HG03520 (cell line): ENCODE results near the gene DHRS1.

Experiments
- ATAC-seq: cut with Tn5 transposase; IDR thresholded peaks from one replicate; pipeline ENCODE4 v1.9.1; 2021; ENCODE audit warnings: mild to moderate bottlenecking, moderate library complexity; ENCODE audit not compliant: unreplicated experiment

Gene DHRS1

GRCh38 chr14:24299255-24300191 lies at the start of gene DHRS1, which contains the start of gene NOP9:
Gene DHRS1, minus strand, starts transcription at chr14:24299780. Its CDS starts 674 bp downstream, at chr14:24299106.
Gene NOP9, plus strand, starts transcription at chr14:24299850. Its CDS starts 105 bp downstream, at chr14:24299955.
- peak; percentile 68 for ATAC-seq

DNA sequence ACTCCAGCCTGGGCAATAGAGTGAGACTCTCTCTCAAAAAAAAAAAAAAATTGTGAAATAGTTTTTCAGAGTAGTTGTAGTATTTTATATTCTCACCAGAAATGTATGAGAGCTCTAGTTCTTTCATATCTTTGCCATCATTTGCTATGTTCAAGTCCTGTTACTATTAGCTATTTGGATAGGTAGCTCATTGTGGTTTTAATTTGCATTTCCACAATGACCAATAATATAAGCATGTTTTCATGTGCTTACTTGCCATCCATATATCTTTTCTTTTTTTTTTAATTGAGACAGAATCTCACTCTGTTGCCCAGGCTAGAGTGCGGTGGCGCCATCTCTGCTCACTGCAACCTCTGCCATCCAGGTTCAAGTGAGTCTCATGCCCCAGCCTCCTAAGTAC lies 48.6 kb upstream of the DHRS1 start:
- no peak for ATAC-seq

DNA sequence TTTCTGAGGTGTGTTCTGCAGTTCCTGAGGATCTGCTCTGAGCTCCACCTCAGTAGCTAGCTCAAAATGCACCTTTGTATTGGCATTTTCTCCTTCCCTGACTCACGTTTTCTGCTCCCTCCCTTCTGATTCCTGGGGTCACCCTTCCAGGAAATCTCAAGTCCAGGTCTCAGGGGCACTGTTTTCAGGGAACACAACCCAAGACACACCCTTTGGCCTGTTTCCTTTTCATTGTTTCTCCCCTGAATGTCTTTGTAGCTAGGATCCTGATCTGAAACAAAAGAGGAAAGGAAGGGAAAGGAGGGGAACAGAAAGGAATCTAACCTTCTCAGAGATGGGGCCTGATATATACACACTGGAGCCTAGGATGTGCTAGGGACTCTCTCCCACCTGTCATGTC lies 47.6 kb upstream of the DHRS1 start:
- ATAC-seq = no peak

GRCh38 chr14:24343795-24344660 lies 44.4 kb upstream of the DHRS1 start:
- ATAC-seq = no peak

- no peak for ATAC-seq
These were observed 43.3 kb upstream of the DHRS1 start for GRCh38 chr14:24342889-24343288.

DNA sequence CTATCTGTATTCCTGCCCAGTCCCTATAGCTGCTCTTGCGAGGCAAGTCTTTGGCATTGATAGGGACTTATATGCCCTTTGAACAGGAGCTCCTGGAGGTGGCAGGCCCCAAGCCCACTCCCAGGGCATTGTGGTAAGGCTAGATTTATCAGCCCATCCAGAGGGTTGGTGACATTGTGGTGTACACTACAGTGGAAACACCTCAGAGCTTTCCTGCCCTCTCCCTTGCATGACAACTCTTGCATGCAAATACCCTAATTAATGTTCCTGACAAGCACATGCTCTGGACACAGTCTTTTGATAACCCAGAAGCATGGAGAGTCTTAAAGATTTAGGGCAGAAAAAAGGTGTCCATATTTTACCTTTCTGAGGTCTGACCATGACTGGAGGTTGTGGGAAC lies 41.0 kb upstream of the DHRS1 start:
- ATAC-seq = no peak

GRCh38 chr14:24339284-24340151 lies 39.9 kb upstream of the DHRS1 start, which contains the start of gene RIPK3:
Gene RIPK3, minus strand, starts transcription at chr14:24339991. Its CDS starts 165 bp downstream, at chr14:24339826.
- peak; percentile 75 for ATAC-seq

DNA sequence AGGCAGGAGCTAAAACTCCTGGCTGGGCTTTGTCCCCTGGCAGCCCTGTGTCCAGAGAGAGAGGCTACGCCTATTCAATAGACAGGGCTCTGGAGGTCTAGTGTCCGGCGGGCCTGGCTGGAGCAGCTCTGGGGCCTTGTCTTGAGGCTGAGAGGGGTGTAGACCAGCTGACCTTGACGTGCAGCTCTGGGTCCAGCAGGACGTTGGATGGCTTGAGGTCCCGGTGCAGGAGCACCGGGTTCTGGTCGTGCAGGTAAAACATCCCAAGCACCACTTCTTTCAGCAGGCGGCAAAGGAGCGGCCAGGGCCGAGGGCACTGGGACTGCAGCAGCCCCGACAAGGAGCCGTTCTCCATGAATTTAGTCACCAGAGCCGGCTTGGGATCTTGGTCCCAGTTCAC lies 39.3 kb upstream of the DHRS1 start:
- ATAC-seq = no peak

- ATAC-seq = no peak
These were observed 38.2 kb upstream of the DHRS1 start for GRCh38 chr14:24337824-24338175.

- ATAC-seq = no peak
These were observed 37.7 kb upstream of the DHRS1 start for GRCh38 chr14:24337144-24337823.

GRCh38 chr14:24335461-24336171 lies 36.0 kb upstream of the DHRS1 start:
- no peak for ATAC-seq

GRCh38 chr14:24334431-24335291 lies 35.1 kb upstream of the DHRS1 start, which contains the start of gene ADCY4:
Gene ADCY4, minus strand, starts transcription at chr14:24335071. Its CDS starts 419 bp downstream, at chr14:24334652.
- no peak for ATAC-seq

DNA sequence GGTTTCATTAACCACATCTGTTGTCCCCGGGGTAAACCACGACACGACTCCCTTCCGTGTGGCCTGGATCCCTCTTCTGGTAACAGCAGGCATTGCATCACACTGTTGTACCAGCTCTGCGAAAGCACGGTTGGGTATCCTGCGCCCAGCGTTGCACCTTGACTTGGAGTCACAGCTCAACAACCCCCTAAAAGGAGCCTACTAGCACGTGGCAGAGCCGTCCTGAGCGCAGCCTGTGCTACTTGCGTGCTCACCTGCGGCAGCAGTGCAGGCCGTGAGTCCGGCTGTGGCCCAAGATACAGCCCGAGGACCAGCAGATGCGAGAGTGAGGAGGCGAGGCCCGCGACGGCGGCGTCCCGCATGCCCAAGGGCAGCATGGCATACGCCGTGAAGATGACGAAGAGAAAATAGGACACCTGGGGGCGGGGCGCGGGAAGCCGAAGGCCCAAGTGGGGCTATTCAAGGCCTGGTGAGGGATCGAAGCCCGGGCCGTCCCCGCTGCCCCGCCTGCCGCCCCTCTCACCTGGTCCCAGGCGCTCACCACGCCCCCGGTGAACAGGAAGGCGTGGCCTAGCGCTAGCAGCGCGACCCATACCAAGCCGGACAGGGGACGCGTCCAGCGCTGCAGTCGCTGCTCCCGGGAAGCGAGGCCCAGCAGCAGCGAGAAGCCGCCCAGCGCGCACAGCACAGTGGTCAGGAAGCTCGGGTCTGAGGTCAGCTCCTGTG lies 32.9 kb upstream of the DHRS1 start:
- ATAC-seq = peak; percentile 68

DNA sequence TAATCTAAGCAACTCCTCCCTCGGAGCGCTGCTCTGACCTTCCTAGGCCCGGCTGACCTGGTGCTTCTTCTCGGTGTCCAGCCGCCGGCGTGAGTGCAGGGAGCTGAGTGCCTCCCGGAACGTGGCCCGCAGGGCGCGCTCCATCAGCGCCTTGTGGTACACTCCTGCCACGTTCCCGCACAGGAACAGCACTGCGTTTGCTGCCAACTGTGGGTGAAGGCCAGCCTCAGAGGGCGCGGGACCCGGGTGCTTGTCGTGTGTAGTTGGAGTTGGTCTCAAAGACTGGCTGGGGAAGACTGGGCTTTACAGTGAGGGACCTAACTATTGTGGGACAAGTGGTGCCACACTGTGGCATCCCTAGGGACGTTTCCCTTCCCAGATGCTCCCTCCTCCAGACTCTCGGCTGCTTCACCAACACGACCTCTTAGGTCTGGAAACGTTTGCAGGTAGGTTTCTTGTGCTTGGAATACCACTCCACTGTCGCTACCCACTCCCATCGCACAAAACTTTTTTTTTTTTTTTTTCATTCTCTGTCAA lies 32.2 kb upstream of the DHRS1 start:
- no peak for ATAC-seq

- no peak for ATAC-seq
These were observed 31.5 kb upstream of the DHRS1 start for GRCh38 chr14:24330973-24331674.

- ATAC-seq = no peak
These were observed 30.2 kb upstream of the DHRS1 start for GRCh38 chr14:24329736-24330135.
